HG03108 (cell line): Measurements from ENCODE around the gene TMC7.
"Not testable (repeated sequence)": the region's sequence is repeated elsewhere in the genome, so short reads cannot be mapped to it uniquely, and the experiment has no call there.

Experiments
- ATAC-seq: cut with Tn5 transposase; IDR thresholded peaks from one replicate; pipeline ENCODE4 v1.9.1; 2021; ENCODE audit warnings: moderate library complexity; ENCODE audit not compliant: unreplicated experiment

Gene TMC7

DNA sequence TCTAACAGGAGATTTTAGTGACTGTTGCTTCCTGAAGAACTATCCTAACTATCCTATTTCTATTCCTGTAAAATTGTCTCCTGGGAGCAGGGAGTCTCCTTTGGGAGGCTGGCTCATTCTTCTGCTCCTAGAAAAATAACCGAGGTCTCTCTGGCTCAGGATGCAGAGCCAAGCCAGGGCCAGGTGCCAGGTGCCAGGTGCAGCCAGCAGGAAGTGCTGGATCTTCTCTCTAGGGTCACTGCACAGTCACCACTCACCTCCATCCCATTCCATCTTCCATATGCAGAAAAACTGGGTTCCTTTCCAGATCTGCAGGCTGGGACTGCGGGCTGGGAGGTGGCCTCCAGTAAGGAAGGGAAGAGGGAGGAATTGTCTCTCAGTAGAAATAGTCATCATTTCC, 3.8 kb upstream of the TMC7 start:
- ATAC-seq = no peak

- ATAC-seq = no peak
These were observed 786 bp downstream of the TMC7 start for GRCh38 chr16:18984435-18985005.

DNA sequence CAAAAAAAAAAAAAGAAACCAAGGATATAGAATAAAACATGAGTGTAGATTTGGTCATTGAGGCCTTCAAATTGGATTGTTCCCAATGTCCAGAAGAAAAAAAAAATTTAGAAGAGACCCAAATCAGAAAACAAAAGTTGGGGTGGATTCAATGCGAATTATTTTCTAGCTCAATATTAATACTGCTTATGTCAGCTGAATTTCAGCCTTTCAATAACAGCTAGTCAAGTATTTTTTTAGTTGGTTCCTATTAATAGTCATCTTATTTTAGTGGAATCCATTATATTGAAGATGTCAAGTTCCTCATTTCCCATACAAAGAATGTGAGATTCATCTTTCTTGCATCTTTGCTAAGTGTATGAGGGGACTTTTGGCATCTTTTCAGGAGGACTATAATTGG, 1.5 kb downstream of the TMC7 start:
- not testable (repeated sequence) for ATAC-seq

DNA sequence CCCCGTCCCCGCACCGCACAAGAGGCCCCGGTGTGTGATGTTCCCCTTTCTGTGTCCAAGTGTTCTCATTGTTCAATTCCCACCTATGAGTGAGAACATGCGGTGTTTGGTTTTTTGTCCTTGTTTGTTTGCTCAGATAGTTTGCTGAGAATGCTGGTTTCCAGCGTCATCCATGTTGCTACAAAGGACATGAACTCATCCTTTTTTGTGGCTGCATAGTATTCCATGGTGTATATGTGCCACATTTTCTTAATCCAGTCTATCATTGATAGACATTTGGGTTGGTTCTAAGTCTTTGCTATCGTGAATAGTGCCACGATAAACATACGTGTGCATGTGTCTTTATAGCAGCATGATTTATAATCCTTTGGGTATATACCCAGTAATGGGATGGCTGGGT, 8.0 kb downstream of the TMC7 start:
- ATAC-seq = not testable (repeated sequence)

GRCh38 chr16:18993531-18993930, 9.8 kb downstream of the TMC7 start:
- ATAC-seq = not testable (repeated sequence)

- not testable (repeated sequence) for ATAC-seq
These were observed 10.4 kb downstream of the TMC7 start for GRCh38 chr16:18994181-18994580.

GRCh38 chr16:18995406-18995805, 11.7 kb downstream of the TMC7 start:
- ATAC-seq = not testable (repeated sequence)

GRCh38 chr16:18996536-18996935, 12.8 kb downstream of the TMC7 start:
- not testable (repeated sequence) for ATAC-seq

DNA sequence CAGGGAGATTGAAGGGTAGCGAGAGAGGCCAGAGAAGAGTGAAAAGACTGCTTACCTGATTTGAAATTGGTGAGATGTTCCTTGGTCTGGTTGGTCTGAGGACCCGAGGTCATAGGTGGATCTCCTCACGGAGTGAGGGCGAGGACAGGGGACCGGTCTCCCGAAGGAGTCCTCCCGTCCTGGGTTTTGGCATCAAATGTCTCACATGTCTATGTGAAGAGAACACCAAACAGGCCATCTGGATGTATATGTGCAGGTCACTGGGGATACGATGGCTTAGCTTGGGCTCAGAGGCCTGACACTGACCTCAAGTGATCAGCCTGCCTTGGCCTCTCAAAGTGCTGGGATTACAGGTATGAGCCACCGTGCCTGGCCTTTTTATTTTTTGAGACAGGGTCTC, 13.3 kb downstream of the TMC7 start:
- not testable (repeated sequence) for ATAC-seq

DNA sequence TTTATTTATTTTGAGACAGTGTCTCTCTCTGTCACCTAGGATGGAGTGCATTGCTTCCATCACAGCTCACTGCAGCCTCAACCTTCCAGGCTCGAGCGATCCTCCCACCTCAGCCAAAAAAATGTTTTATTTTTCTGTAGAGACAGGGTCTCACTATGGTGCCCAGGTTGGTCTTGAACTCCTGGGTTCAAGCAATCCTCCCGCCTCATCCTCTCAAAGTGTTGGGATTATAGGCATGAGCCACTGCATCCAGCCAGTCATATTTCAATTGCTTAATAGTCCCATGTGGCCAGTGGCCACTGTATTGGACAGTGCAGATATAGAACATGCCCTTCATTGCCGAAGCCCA, 15.3 kb downstream of the TMC7 start:
- ATAC-seq = no peak

GRCh38 chr16:19001788-19002187, 18.1 kb downstream of the TMC7 start:
- no peak for ATAC-seq

- ATAC-seq = no peak
These were observed 20.2 kb downstream of the TMC7 start for GRCh38 chr16:19003935-19004334.

DNA sequence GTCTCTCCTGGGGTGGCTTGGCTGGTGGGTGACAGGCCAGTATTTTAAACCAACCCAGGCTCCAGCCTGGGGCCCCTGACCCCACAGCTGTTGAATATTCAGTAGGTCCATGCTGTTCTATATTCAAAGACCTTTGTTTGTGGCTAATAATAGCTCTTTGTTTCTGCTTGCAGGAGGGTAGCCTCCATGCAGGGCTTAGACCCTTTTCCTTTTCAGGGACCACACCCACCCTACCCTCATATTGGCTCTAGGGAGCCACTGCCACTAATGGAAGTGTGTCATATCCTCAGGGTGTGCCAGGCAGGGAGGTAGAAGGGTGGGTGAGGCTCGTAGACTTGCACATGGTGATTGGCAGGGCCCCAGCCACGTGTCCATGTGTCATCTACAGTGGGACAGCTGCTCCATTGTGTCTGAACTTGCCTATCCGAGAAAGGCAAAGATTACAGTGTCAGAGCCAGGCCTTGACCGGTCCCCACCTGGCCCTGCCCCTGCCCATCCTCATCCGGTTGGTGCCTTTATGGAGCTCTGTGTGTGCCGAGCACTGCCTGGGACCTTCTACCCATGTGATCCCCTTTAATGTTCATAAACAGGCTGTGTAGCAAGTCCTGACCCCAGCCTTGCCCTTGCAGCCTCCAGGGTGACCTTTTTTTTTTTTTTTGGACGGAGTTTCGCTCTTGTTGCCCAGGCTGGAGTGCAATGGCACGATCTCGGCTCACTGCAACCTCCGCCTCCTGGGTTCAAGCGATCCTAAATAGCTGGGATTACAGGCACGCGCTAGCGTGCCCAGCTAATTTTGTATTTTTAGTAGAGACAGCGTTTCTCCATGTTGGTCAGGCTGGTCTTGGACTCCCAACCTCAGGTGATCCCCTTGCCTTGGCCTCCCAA, 22.1 kb downstream of the TMC7 start:
- no peak for ATAC-seq

GRCh38 chr16:19006446-19007315, 22.9 kb downstream of the TMC7 start:
- no peak for ATAC-seq

DNA sequence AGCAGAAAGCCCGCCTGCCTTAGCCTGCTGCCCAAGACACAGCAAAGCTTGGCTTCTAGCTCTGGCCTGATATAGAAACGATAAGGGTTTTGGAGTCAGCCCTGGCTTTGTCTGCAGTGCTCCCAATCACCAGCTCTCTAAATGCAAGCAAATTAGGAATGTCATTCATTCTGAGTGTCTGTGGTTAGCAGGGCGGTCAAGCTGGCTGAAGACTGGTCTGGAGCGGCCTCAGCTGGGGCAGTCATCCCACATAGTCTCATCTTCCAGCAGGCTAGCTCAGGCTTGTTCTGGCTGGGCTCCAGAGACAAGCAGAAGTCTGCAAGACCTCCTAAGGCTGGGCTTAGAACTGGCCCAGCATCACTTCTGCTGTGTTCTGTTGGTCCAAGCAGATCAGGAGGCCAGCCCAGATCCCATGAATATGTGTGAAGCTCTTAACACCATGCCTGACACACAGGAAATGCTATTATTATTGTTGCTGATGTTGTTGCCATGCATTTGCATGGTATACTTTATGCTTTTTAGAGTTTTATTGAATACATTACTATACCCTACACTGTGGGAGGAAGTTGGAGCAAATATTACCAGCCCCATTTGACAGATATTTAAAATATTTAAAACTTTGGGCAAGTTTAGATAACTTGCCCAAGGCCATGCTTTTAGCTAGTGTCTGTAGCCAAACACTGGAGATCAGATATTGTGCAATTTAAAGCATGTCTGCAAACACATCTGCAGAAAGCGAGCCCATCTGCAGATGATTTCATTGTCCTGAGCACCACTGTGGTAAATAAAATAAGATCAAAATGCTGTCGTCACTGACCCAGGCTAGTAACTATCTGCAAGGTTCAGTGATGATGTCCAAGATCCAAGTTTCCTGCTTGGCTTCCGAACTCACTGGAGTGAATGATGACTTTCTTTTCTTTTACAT, 24.8 kb downstream of the TMC7 start:
- ATAC-seq = no peak

- ATAC-seq = no peak
These were observed 27.5 kb downstream of the TMC7 start for GRCh38 chr16:19011169-19011731.

GRCh38 chr16:19014461-19014860, 30.7 kb downstream of the TMC7 start:
- ATAC-seq = no peak

GRCh38 chr16:19017179-19017578, 33.4 kb downstream of the TMC7 start:
- no peak for ATAC-seq

GRCh38 chr16:19020689-19021088, 37.0 kb downstream of the TMC7 start:
- ATAC-seq = no peak

DNA sequence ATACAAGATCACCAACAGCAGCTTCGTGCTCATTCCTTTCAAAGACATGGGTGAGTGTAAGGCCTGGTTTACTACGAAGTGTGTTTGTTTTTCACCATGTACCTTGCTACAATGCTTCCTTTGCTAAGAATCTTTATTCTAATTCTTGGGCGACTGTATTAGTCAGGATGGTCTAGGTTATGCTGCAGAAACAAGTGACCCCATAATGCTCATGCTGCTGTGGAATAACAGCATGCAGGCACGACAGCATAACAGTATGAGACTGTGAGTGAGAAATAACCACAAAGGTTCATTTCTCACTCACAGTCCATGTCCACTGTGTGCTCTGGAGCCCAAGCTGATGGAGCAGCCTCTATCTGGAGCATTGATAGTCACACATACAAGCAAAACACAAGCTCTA, 38.0 kb downstream of the TMC7 start:
- no peak for ATAC-seq
